GM06990 (cell line): ENCODE measurements around the gene SPATA24.
A peak's percentile ranks its signal among the peaks of the same experiment; 100 is the strongest.
"Not testable (repeated sequence)": the region's sequence is repeated elsewhere in the genome, so short reads cannot be mapped to it uniquely, and the experiment has no call there.

Experiments
- DNase-seq: peaks from one replicate; pipeline ENCODE4 v3.0.0-alpha.2; 2011; ENCODE audit not compliant: insufficient read length; ENCODE audit errors: extremely low read depth
- H3K27me3 ChIP-seq: replicated peaks from 2 replicates; pipeline ENCODE4 v1.6.0; 2011; ENCODE audit warnings: low read length; ENCODE audit not compliant: control insufficient read depth, insufficient read depth
- H3K36me3 ChIP-seq: 2 replicates; pipeline ENCODE4 v1.5.1; 2011; ENCODE audit warnings: low read length; ENCODE audit not compliant: control insufficient read depth, insufficient read depth
- H3K4me3 ChIP-seq: replicated peaks from 2 replicates; pipeline ENCODE4 v1.5.1; 2011; ENCODE audit warnings: low read depth, mild to moderate bottlenecking, control low read depth, low read length
- CTCF ChIP-seq: IDR thresholded peaks from 2 replicates; pipeline ENCODE4 v1.5.1; 2011; ENCODE audit warnings: low read length, control low read depth, mild to moderate bottlenecking, inconsistent platforms; ENCODE audit not compliant: insufficient read depth, poor library complexity, severe bottlenecking

SPATA24 gene

DNA sequence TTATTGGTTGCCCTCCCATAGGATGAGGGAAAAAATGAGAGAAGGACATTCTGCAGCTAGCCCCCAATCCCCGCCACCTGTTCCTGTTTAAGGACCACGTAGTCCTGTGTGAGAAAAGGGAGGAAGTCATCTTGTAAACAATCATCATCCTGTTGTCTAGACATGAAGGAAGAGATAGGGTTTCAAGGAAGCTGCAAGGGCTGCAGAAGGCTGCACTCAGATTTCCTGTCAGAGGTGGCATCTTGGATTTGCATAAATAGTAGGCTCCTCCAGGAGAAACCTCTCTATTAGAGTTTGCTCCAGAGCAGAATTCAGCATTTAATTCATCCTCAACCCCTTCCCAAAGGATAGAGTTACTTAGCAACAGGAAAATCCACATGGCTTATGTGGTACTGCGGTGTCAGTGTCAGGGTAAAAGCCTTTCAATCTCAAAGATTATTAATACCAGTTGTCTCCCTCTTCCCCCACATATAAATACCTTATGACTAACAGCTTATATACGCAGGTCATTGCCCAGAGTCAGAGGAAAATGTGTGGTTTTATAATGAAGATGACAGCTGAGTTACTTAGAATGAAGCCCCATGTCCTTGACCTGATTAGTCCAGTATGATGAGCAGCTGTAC lies 40.1 kb upstream of the SPATA24 start:
- no peak for DNase-seq
- H3K36me3 ChIP-seq: no peaks in the 10 kb centered on the region
- H3K4me3 ChIP-seq: no peak overlapping the region
- no peak for TF ChIP-seq CTCF
- no peaks in the 10 kb centered on the region for H3K27me3 ChIP-seq

DNA sequence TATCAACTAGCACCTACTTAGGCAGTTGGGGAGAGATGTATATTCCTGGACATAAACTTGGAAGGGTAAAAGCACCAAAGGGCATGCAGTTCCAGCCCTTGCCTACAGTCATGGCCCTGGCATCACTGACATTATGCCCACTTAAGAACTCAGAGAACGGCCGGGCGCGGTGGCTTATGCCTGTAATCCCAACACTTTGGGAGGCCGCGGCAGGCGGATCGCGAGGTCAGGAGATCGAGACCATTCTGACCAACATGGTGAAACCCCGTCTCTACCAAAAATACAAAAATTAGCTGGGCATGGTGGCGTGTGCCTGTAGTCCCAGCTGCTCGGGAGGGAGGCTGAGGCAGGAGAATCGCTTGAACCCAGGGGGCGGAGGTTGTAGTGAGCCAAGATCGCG lies 36.5 kb upstream of the SPATA24 start:
- not testable (repeated sequence) for H3K27me3 ChIP-seq, H3K36me3 ChIP-seq, H3K4me3 ChIP-seq, DNase-seq

GRCh38 chr5:139439013-139439903 lies 35.4 kb upstream of the SPATA24 start, which contains the start of gene DNAJC18:
DNAJC18 (minus strand) TSS chr5:139439525; CDS start chr5:139439445, 80 bp downstream.
- no peak for TF ChIP-seq CTCF
- H3K27me3 ChIP-seq: no peaks in the 10 kb centered on the region
- peak; percentile 90 for DNase-seq
- H3K4me3 ChIP-seq: peak within 1 kb of the TSS; percentile 80
- H3K36me3 ChIP-seq: no peaks in the 10 kb centered on the region

DNA sequence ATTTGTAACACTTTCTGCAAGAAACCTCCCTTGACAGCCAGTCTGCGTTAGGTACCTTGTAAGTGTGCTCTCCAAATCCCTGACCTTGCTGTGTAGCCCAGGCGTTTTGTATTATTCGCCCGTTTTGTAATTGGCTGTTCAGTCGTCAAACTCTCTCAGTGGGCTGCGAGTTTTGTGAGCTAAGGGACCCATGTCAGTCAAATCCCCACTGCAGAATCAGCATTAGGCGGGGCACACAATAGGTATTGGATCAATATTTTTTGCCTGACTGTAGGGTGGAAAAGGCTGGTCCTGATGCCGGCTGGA lies 34.8 kb upstream of the SPATA24 start:
- no peak for DNase-seq
- peak overlapping the region; percentile 80 for H3K4me3 ChIP-seq
- H3K36me3 ChIP-seq: no peaks in the 10 kb centered on the region
- H3K27me3 ChIP-seq: no peaks in the 10 kb centered on the region
- no peak for TF ChIP-seq CTCF

DNA sequence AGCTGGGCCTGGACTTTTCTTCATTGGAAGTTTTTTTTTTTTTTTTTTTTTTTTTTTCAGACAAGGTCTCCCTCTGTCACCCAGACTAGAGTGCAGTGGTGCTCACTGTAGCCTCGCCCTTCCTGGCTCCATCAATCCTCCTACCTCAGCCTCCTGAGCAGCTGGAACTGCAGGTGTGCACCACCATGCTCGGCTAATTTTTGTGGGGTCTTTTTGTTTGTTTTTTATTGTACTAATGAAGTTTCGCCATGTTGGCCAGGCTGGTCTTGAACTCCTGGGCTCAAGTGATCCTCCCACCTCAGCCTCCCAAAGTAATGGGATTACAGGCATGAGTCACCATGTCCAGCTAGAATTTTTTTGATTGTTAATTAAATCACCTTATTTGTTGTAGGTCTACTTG lies 31.8 kb upstream of the SPATA24 start:
- TF ChIP-seq CTCF: no peak
- Histone ChIP-seq H3K36me3 (no peaks in the 10 kb centered on the region; the same call in 1 of the 2 replicates), H3K27me3 (no peaks in the 10 kb centered on the region), H3K4me3 (no peak overlapping the region)
- no peak for DNase-seq

DNA sequence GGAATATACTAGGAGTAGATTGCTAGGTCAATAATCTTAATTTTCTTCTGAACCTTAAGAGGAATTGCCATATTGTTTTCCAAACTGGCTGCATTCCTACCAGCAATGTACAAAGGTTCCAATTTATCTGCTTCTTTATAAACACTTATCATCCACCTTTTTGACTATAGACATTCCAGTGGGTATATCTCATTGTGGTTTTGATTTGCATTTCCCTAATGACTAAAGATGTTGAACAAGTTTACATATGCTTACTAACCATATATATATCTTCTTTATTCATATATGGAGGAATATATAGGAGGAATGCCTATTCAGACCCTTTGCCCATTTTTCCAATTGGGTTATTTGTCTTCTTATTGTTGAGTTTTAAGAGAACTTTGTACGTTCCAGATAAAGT lies 27.8 kb upstream of the SPATA24 start:
- DNase-seq: no peak
- Histone ChIP-seq H3K27me3 (no peaks in the 10 kb centered on the region), H3K36me3 (peaks cover 3% of the 10 kb centered on the region), H3K4me3 (no peak overlapping the region)
- no peak for TF ChIP-seq CTCF
